Sigmoid colon (tissue), 7 donors: ENCODE measurements around the gene DYNC1H1. TPM values are rescaled to one million over a fixed set of nuclear protein-coding genes. Genes with fewer than 3 reads are reported as not detected.
A peak's percentile ranks its signal among the peaks of the same experiment; 100 is the strongest.

ENCODE experiments used
- DNase-seq: peaks from one replicate; pipeline ENCODE4 v3.0.0-alpha.2; 2019
- H3K27ac ChIP-seq, 4 donors: fragments of 200-600 bp; sonication (generic); one replicate each; pipeline ENCODE4 v1.5.1; 2016 to 2019; ENCODE audit warnings: mild to moderate bottlenecking in 1 of 4
- H3K27me3 ChIP-seq, 3 donors: fragments of 200-600 bp; sonication (generic); one replicate each; pipeline ENCODE4 v1.5.1; 2019; ENCODE audit warnings: mild to moderate bottlenecking in 1 of 3
- H3K36me3 ChIP-seq, 4 donors: fragments of 200-600 bp; sonication (generic); one replicate each; pipeline ENCODE4 v1.5.1; 2016 to 2019
- H3K4me1 ChIP-seq, 4 donors: fragments of 200-600 bp; sonication (generic); one replicate each; pipeline ENCODE4 v1.5.1; 2017 to 2019
- H3K4me3 ChIP-seq, 4 donors: fragments of 200-600 bp; sonication (generic); one replicate each; pipeline ENCODE4 v1.5.1; 2017 to 2019; ENCODE audit warnings: mild to moderate bottlenecking in 2 of 4, moderate library complexity in 1 of 4
- H3K9me3 ChIP-seq, 4 donors: fragments of 200-600 bp in 3 of 4; sonication (generic) in 3 of 4; one replicate each; pipeline versions ENCODE4 v1.5.1 to v1.6.1; 2013 to 2019
- EP300 ChIP-seq, 4 donors: sonication (generic); formaldehyde crosslinking; IDR thresholded peaks; one replicate each; pipeline ENCODE4 v1.6.1; 2017; ENCODE audit warnings: antibody characterized with exemption in 4 of 4
- POLR2A ChIP-seq, 2 donors: fragments of 450-650 bp; IDR thresholded peaks; one replicate each; pipeline ENCODE4 v1.6.1; 2016; ENCODE audit warnings: antibody characterized with exemption in 2 of 2, mild to moderate bottlenecking in 2 of 2, moderate library complexity in 2 of 2
- POLR2AphosphoS5 ChIP-seq, 4 donors: sonication (generic); formaldehyde crosslinking; IDR thresholded peaks; one replicate each; pipeline ENCODE4 v1.6.1; 2017; ENCODE audit warnings: antibody characterized with exemption in 4 of 4
- WGBS, 2 donors: extraction: QIAGEN DNeasy Blood & Tissue Kit; methylation state at CpG; one replicate each; pipeline ENCODE4 v1.1.7; 2013; 5-methylcytosine and 5-hydroxymethylcytosine counted together
- intact Hi-C: fragments of 100-400 bp; cut with DNase I; formaldehyde crosslinking; loops from one replicate; pipeline ENCODE4 v1.15.1; 2023
- polyA plus RNA-seq, 3 donors: library from polyadenylated mRNA; stranded (reverse); fragments of 200-250 nt; gene quantifications; one replicate each; pipeline ENCODE4 v1.2.3, GENCODE V29; 2013
- total RNA-seq, 4 donors: library from RNA; depleted of rRNA; stranded (reverse); fragments of >200 nt; gene quantifications; one replicate each; pipeline ENCODE4 v1.1.0, GENCODE V29; 2016
- TF ChIP-seq, protein P1 (sequence below), 4 experiments: fragments of 450-650 bp in 3 of 4; fragments of 200-600 bp in 1 of 4; IDR thresholded peaks; one replicate each; pipeline ENCODE4 v1.5.1; 2016 to 2019; ENCODE audit warnings: antibody characterized with exemption in 4 of 4, mild to moderate bottlenecking in 3 of 4, moderate library complexity in 2 of 4
- donor health status: healthy with polysubstance abuse.
- donor health status: Bipolar disorder and iron deficiency.
- donor health status: healthy.

DYNC1H1 gene
- total and polyA plus RNA-seq, 7 donors, result 38.4 to 592 (median 320) TPM

DNA sequence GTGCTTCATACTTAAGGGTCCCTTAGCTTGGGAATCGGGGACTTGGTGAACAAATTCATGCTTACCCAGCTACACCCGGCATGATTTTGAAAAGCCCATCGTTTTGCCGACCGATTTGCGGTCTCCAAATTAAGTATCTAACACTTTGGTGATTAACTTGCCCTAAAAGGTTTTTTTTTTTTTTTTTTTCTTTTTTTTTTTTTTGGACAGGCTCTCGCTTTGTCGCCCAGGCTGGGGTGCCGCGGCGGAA, 123.3 kb downstream of the DYNC1H1 start:
- TF ChIP-seq POLR2AphosphoS5 (IDR thresholded peaks at IDR 0.05) (no peak), POLR2A (IDR thresholded peaks at IDR 0.05) (no peak), EP300 (IDR thresholded peaks at IDR 0.05) (no peak)
- TF ChIP-seq, protein P1, sequence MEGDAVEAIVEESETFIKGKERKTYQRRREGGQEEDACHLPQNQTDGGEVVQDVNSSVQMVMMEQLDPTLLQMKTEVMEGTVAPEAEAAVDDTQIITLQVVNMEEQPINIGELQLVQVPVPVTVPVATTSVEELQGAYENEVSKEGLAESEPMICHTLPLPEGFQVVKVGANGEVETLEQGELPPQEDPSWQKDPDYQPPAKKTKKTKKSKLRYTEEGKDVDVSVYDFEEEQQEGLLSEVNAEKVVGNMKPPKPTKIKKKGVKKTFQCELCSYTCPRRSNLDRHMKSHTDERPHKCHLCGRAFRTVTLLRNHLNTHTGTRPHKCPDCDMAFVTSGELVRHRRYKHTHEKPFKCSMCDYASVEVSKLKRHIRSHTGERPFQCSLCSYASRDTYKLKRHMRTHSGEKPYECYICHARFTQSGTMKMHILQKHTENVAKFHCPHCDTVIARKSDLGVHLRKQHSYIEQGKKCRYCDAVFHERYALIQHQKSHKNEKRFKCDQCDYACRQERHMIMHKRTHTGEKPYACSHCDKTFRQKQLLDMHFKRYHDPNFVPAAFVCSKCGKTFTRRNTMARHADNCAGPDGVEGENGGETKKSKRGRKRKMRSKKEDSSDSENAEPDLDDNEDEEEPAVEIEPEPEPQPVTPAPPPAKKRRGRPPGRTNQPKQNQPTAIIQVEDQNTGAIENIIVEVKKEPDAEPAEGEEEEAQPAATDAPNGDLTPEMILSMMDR (IDR thresholded peaks at IDR 0.05), result no peak
- Histone ChIP-seq H3K9me3 (no peaks in the 10 kb centered on the region), H3K36me3 (peaks cover 24 to 32% (median 29%) of the 10 kb centered on the region in 4 donors), H3K27ac (peak overlapping the region; percentile 99 to 100 (median 100)), H3K4me3 (peak overlapping the region; percentile 72 to 99 (median 92)), H3K27me3 (no peaks in the 10 kb centered on the region), H3K4me1 (peaks cover 2 to 45% (median 42%) of the 10 kb centered on the region in 4 donors)
- DNase-seq, result no peak
- WGBS, 2 donors, result 5% methylated on average over 11 of the region's 11 CpGs
- intact Hi-C loops, result loop anchor here (2.0 to 5.0 kb wide), 2 partner anchors 229 to 505 kb away; partner anchors contain the start of gene RCOR1

DNA sequence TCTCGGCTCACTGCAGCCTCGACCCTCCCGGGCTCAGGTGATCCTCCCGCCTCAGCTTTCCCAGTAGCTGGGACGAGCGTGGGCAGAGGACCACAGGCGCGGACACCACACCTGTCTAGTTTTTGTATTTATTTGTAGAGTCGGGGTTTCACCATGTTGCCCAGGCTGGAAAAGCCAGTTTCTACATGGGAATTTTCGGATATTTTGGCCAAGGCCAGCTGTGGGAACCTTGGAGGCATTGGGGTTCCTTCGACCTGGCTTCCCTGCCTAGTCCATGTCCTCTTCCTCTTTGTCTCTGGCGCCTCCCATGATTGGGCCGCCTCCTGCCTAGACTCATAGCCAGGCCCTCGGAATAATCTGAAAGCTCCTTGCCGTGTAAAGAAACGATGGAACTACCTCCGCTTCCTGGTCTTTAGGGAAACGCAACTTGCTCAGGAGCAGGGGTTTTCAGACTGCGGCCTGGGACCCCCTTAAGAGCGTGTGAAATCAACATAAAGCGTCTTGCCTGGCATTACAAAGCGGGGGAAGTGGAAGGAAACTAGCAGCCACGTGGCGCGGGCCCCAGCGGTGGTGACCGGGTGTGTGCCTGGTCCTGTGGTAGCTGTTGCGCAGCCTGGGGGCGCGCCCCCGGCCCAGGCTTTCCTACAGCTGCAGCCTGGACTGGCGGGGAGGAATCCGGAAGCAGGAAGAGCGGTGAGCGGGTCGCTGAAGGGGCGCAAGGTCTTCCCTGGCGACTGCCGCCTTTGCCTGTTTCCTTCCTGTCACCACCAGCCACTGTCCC, 123.8 kb downstream of the DYNC1H1 start:
- no peak for TF ChIP-seq EP300 (IDR thresholded peaks at IDR 0.05)
- TF ChIP-seq POLR2AphosphoS5 (IDR thresholded peaks at IDR 0.05), result peak in 1 of 4 donors; percentile 19
- Histone ChIP-seq H3K4me1 (peaks cover 2 to 41% (median 38%) of the 10 kb centered on the region in 4 donors), H3K27ac (peak overlapping the region; percentile 99 to 100 (median 100)), H3K9me3 (no peaks in the 10 kb centered on the region), H3K36me3 (peaks cover 19 to 27% (median 24%) of the 10 kb centered on the region in 4 donors), H3K4me3 (peak overlapping the region; percentile 72 to 99 (median 92)), H3K27me3 (no peaks in the 10 kb centered on the region)
- 33 to 49% methylated on average over 39 of the region's 39 CpGs for WGBS, 2 donors
- intact Hi-C loops, result loop anchor here (5.0 kb wide), 1 partner anchor 504 kb away; the partner anchor contains the start of gene RCOR1
- peak; percentile 80 for DNase-seq

DNA sequence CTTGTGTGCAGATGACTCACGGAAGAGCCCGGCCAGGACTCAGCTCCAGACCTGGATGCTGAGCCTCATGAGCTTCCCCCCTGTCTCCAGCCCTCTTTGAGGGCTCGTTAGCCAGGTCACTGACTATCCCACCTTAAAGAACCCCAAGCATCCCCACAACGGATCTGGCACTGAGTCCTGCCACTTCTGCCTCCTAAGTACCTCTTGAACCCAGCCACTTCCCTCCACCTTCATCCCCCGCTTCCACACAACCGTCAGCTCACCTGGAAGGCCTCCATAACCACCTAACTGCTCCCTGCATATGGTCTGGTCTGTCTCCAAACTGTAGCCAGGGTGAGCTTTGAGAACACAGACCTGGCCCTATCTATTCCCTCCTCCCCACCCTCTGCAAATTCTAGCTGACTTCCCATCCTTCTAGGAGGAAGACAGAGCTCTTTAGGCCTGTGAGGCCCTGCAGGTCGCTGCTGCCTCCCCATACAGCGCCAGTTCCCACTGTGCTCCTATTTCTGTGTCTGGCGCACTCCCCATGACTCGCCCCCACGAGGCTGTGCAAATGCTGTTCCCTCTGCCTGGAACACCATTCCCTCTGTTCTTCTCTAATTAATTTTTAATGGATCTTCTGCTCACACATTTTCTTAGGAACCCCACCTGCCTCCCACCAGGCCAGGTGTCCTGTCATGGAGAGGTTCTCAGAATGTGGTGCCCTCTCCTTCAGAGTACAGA, 125.4 kb downstream of the DYNC1H1 start:
- no peak overlapping the region for H3K27ac ChIP-seq

DNA sequence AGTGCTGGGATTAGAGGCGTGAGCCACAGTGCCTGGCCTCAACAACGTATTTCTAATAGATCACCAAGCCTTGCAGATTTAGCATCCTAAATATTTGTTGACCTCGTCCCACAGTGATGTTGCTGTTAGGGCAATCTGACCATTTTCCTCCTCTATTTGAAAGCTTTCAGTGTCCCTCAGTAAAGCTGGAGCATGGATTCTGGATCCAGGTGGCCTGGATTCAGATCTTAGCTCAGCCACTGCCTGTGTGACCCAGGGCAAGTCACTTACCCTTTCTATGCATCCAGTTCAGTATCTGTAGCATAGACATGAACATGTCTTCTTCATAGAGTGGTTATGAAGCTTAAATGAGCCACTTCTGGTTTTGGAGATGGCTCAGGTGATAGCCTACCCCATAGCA, 126.3 kb downstream of the DYNC1H1 start:
- intact Hi-C loops, result no loop called here
- H3K4me3 ChIP-seq, result no peak overlapping the region
- whole genome bisulfite sequencing, 2 donors, result 83 to 89% methylated on average over 3 of the region's 3 CpGs

More for the DNA sequence above, 125.4 kb downstream of the DYNC1H1 start:
- Histone ChIP-seq H3K9me3 (no peaks in the 10 kb centered on the region), H3K36me3 (peaks cover 4 to 11% (median 9%) of the 10 kb centered on the region in 4 donors), H3K4me3 (no peak overlapping the region), H3K27me3 (no peaks in the 10 kb centered on the region), H3K4me1 (peaks cover 2 to 26% (median 24%) of the 10 kb centered on the region in 4 donors)
- intact Hi-C loops, result loop anchor here (5.0 kb wide), 1 partner anchor 503 kb away; the partner anchor contains the start of gene RCOR1
- WGBS, 2 donors, result 91 to 93% methylated on average over 11 of the region's 11 CpGs
- DNase-seq, result no peak
- no peak for TF ChIP-seq POLR2AphosphoS5 (IDR thresholded peaks at IDR 0.05)
- no peak for TF ChIP-seq EP300 (IDR thresholded peaks at IDR 0.05)
- TF ChIP-seq POLR2A (IDR thresholded peaks at IDR 0.05), result no peak
- TF ChIP-seq, protein P1 (IDR thresholded peaks at IDR 0.05), result no peak

More for the DNA sequence above, 126.3 kb downstream of the DYNC1H1 start:
- H3K36me3 ChIP-seq, result peaks cover 0 to 2% (median under 1%) of the 10 kb centered on the region in 4 donors
- H3K4me1 ChIP-seq, result peaks cover 2 to 17% (median 15%) of the 10 kb centered on the region in 4 donors
- TF ChIP-seq, protein P1 (IDR thresholded peaks at IDR 0.05), result no peak
- no peak for TF ChIP-seq POLR2AphosphoS5 (IDR thresholded peaks at IDR 0.05)
- no peak for TF ChIP-seq EP300 (IDR thresholded peaks at IDR 0.05)
- TF ChIP-seq POLR2A (IDR thresholded peaks at IDR 0.05), result no peak
- DNase-seq, result no peak
- no peaks in the 10 kb centered on the region for H3K9me3 ChIP-seq
- H3K27me3 ChIP-seq, result no peaks in the 10 kb centered on the region
- H3K27ac ChIP-seq, result no peak overlapping the region
